ENCODE data around the gene HESX1.

The HESX1 gene

DNA sequence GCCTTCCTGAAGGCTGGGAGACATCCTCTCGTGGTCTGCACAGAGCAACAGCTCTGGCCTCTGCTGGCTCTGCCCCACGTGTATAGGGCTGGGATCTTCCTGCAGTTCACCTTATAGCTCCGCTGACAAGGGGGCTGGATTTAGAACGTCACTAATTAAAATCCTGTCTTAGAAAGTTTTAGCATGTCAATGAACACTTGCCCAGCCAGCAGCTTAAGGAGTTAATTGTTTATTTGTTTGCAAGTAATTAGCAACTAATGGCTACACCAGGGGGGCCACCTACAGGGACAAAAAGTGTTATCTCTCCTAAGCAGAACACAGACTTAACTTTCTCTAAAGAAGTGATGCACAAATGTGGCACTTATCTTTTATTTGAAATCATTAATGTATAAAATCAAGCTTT lies at the start of gene HESX1:
HESX1 (minus strand) TSS at position 84 of the 403 bp plus-strand sequence; CDS start at position 24, 60 bp downstream.
- DNase-seq (ENCODE audit: low read depth): no peak

DNA sequence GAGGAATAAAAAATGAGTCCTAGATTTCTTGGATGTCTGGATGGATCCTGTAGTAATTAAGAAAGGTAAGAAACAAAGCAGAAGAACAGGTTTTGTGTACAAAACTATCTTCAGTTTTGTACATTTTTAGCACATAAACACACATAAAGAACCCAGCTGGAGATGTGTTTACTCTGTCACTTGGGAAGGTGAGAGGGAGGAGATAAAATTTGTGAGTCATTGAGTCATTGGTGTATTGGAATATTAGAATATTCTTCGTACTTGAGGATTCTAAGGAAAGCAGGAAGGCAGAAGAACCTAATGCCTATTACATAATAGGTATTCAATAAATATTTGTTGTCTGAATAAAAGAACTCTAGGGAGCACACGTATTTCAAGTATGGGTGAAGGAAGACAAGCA lies 45.2 kb upstream of the HESX1 start:
- no peak for DNase-seq (ENCODE audit: low read depth)

DNA sequence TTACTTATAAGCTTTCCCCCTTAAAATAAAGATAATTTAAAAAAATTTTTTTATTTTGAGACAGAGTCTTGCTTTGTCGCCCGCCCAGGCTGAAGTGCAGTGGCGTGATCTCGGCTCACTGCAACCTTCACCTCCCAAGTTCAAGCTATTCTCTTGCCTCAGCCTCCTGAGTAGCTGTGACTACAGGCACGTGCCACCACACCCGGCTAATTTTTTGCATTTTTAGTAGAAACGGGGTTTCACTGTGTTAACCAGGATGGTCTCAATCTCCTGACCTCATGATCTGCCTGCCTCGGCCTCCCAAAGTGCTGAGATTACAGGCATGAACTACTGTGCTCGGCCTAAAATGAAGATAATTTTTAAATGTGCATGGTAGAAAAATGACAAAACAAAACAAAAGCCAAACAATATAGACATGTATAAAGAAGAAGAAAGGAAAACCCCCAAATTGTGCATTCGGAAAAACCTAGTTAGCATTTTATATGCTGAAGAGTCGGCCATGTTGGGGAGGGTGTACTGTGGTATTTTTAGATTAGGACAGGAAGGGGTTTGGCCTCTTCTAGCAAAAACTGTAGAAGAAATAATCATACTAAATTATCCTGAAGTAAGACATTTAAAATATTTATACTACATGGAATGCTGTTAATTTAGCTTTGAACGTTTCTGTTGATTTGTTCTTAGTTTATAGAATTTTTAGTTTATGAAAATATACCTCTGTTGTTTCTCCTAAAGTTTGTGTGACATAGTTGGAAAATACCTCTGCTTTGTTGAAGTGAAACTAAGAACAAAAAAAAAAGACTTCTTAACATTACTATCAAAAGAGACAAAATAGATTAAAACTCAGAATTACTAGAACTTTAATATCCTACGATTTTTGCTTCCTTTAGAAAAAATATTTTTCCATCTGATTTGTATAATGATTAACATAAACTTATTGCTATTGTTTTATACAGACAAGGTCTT lies 35.1 kb upstream of the HESX1 start:
- no peak for DNase-seq (ENCODE audit: low read depth)

DNA sequence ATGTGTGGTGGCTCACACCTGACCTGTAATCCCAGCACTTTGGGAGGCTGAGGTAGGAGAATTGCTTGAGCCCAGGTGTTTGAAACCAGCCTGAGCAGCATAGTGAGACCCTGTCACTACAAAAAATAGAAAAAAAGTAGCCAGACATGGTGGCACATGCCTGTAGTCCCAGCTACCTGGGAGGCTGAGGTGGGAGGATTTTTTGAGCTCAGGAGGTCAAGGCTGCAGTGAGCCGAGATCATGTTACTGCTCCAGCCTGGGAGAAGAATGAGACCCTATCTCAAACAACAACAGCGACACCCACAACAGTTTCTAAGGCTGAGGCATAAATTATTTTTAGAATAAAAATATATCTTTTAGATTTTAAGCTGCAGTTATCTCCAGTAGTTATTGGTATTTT lies 34.0 kb upstream of the HESX1 start:
- no peak for DNase-seq (ENCODE audit: low read depth)

DNA sequence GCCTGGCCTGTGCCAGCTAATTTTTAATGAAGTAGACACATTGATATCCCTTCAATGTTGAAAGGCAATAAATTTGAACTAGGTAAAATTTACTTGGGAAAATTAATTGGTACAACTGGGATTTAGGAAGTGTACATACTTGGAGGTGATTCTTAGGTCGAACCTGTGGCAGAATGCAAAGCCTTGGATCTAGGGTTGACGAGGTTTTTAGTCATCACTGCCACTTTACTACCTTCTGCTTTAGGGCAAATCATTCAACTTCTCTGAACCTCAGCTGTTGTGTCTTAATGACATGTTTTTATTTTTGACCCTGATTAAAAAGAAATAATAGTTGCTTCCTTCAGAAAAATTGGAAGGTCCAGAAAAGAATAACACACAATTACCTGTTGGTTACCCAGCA lies 30.2 kb upstream of the HESX1 start:
- no peak for DNase-seq (ENCODE audit: low read depth)

DNA sequence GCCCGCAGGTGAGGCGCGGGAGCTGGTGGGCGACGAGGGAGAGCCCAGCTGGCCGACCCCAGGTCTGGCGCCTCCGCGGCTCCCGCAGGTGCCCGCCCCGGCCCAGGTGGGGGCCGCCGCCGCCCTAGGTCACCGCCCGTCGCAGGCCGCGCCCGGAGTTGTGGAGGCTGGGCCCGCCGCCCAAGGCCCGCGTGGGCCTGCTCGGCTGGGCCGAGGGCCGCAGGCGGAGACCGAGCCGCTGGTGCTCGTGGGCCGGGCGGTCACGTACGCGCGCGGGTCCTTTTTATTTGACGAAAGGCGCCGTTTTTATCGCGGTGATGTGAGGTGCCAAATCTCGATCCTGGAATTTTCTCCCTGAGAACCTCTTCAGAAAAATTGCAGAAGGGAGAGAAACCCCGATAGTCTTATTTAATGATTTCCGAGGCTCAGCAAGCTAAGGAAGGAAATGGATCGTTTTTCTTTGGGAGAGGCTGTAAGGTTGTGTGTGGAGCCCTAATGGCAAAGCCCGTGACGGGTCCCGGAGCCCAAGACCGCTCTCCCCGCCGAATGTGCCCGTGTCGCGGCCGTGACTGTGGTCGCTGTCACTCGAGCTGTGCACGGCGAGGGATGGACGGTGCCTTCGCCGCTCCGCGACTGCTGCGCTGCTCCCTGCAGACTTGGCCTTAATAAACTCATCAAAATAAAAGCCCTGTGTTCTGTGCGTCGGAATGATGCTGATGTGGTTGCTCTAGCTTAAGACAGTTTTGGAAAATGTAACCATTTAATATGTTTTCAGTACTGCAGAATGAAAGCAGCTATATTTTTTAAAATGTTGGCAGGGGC lies 28.4 kb upstream of the HESX1 start:
- peak; percentile 57 for DNase-seq (ENCODE audit: low read depth)

DNA sequence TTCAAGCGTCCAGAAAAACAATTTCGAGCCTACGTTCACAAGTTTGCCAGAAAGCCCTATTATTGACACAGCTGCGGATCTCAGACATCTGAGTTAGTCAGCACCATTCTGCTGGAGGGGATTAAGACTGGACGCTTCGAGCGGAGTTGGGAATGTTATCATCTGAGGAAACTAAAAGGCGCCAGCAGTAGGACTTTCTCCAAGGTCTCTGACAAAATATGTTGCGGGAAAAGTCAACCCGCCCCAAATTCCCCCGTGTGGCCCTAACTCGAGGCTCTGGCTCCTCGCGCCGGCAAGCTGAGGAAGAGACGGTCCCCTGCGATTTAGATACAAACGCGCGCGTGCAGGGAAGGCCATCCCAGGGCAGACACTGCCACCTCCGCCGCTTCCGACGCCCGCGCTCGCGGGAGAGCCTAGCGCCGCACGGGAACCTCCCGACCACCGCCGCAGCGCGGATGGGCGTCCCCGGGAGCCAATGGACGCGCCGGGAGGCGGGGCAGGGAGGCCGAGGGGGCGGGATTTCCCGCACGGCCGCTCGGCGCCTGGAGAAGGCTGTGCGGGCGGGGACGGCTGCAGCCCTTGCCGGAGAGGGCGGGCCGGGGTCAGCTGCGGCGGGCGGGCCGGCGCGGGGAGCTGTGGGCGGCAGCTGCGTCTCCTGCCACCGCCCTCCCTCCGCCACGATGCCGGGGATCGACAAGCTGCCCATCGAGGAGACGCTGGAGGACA lies 27.6 kb upstream of the HESX1 start, which contains the start of gene APPL1:
APPL1 (plus strand) TSS at position 526 of the 726 bp plus-strand sequence; CDS start at position 681, 155 bp downstream.
- DNase-seq (ENCODE audit: low read depth): peak; percentile 78

DNA sequence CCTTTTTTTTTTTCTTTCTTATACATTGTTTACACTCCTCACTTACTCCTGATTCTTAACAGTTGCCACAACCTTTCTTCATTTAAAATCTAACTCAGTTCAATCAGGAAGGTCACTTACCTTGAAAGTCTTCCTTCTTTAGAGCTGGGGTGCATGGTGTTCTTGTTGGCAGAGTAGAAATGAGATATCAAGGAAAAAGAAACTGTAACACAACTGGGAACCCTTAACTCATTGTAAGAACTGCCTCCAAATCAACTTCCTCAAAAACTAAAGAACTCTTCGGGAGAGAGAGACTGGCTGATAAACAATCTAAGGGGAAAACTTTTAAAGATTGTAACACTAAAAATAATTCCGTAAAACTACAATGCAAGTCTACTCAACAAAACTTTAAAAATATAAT lies 26.4 kb upstream of the HESX1 start:
- DNase-seq (ENCODE audit: low read depth): no peak

DNA sequence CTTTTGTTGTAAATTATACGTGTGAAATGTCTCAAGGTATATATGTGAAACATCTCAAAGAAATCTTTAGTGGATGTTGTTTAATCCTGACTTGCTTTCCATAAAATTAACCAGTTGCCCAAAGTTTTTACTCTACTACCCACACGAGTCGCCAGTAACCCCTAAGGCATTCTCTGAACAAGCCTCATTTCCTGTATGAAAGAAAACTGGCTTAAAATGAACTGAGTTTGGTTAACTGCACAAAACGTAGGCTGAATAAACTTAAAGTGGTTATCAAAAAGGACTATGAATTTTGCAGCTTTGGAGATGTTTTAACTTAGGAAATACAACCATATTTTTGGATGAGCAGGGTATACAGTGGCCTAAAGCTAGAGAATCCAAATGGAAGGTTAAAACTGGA lies 25.1 kb upstream of the HESX1 start:
- DNase-seq (ENCODE audit: low read depth): no peak

DNA sequence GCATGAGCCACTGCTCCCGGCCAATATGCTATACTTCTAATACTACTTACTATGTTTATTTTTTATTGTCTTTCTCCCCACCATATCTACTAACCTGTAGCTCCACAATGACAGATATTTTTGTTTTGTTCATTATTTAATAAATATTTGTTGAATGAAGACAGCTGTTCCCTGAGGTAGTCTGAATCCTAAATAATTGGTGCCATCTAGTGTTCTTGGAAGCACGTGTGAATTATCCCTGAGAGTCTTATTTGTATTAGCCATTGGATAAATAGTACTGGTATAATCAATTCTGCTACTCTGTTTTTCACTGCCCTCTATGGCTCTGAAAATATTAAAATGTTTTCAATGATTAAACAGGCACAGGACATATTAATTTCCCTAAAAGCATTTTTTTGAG lies 22.1 kb upstream of the HESX1 start:
- DNase-seq (ENCODE audit: low read depth): no peak

DNA sequence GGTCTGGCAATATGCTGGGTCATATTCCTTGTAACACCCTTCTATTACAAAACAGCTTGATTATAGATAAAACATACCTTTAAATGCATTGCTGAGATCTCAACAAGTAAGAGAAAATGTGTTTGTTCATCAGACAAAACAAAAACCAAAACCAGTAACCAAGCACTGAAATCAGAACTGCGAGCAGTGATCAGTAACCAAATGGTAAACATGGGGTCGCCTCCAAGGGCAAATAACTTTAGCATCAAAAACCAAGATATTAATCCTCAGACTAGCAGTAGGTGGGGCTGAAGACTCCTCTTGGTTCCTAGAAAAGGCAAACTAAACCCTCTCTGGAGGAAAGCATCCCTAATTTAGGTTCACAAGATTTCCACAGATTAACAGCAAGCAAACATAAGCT lies 6.6 kb upstream of the HESX1 start:
- DNase-seq (ENCODE audit: low read depth): no peak

DNA sequence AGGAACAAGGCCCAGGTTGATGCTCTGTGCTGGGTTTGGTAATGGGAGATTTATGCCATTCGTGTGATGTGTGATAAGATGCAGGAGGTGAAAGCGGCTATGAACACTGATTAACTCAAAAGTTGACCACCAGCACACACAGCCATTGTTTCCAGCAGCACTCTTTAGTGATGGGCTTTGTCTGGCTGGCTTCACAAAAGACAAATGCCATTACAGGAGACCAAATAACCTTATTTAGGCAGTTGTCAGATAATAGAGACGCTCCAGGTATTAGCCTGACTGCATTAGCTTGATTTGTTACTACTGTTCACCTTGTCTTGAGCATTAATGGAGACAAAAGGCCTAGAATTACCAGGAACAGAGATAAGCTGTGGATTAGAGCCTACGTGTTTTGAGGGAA lies 5.1 kb downstream of the HESX1 start:
- no peak for DNase-seq (ENCODE audit: low read depth)

DNA sequence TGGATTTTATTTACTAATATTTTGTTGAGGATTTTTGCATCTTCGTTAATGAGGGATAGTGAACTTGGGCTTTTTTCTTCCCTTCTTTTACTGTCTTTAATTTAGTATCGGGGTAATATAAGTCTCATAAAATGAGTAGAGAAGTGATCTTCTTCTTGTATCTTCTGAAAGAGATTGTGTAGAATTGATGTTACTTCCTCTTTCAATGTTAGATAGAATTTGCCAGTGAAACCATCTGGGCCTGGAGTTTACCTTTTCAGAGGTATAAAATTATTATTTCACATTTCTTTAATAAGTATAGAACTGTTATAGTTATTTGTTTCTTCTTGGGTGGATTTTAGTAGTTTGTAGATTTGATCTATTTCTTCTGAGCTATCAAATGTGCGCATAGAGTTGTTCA lies 7.8 kb downstream of the HESX1 start:
- no peak for DNase-seq (ENCODE audit: low read depth)

DNA sequence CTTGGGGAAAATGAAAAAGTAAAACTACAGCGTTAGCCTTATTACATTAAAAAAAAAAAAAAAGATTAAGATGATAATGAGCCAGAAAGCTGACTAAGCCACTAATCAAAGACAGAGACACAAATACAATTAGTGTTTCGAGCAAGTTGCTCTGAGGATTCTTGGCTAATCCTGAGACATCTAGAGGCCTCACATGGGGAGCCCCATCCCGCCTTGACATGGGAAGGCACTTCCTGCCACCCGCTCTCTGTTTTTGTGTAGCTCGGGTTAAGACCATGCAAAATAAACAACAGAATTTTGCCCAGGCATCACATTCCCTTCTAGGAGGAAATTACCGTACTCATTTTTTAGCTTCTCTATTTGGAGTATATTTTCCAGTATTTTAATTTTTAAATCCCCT lies 15.3 kb downstream of the HESX1 start:
- no peak for DNase-seq (ENCODE audit: low read depth)

DNA sequence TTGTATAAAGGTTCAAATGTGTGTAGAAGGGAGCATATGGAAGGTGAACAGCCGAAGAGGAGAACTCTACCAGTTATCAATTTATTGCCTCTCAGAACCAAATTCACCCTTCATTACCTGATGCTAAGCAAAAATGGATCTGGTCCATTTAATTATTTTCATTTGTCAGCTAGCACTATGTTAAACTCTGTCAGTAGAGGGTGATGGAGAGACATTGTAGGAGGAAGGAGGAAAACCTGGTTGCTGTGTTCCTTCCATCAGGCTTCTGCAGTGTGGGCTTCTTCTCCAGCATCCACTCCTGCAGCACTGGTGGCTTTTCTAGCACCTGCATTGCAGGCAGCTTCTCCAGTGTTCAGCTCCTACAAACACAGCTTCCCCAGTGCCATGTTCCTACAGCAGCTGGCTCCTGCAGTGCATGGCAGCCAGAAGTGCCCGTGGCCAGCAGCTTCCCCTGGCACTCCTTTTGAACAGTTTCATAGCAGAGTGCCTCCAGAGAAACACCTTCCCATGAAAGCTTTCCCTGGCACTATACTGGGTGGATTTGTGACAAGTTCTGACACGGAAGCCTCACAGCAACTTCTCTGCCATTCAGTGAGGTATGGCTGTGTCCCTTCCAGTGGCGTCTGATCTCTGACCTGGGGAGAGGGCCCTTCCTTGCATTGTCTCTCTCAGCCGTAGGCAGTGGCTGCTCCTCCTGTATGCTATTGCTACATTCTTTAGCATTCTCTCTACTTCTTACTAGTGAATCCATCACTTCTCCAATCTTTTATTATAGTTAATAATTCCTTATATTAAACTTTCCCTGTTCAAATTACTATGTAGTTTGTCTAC lies 20.0 kb downstream of the HESX1 start:
- DNase-seq (ENCODE audit: low read depth): peak; percentile 35

DNA sequence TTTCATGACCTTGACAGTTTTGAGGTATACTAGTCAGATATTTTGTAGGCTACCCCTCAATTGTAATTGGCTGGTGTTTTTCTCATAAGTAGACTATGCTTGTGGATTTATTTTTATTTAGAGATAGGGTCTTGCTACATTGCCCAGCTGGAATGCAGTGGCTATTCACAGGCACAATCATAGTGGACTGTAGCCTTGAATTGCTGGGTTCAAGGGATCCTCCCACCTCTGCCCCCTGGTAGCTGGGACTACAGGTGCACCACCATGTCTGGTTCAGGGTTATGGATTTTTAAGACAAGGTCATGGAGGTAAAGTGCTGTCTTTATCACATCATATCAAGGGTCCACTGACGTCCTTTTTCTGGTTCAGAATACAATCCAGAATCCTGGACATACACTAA lies 23.7 kb downstream of the HESX1 start:
- DNase-seq (ENCODE audit: low read depth): no peak

DNA sequence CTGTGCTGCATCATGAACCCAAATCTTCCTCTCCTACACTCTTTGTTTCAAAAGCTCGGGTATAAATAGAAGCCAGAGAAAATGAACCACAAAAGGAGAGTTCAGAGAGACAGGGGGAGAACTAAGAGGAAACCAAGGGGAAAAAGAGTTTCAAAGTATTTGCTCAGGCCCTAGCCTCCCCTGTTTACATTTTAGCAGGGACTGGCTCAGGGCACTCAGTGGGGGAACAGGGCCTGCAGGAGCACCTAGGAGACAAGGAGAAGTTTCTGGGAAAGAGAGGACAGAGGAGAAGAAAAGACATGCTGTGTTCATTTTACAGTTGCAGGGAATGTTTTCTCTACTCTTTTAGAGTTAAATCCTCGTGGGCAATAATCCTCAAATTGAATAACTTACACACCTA lies 26.1 kb downstream of the HESX1 start:
- DNase-seq (ENCODE audit: low read depth): no peak

DNA sequence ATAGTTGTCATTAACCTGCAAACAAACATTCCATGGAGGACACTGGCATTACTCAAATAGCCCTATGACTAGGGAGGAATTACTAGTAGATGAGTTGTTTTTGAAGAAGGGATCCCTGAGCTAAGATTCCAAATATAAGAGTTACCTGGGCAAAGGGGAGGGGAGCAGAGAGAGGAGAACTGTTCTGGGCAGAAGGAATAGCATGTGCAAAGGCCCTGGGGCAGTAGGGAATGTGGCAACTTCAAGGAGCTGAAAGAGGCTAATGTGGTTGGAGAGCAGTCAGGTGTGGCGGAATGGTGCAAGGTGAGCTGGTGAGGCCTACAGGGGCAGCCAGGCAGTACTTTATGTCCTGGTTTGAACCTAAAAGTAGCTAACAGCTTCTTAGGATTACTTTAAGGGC lies 28.8 kb downstream of the HESX1 start:
- DNase-seq (ENCODE audit: low read depth): no peak

DNA sequence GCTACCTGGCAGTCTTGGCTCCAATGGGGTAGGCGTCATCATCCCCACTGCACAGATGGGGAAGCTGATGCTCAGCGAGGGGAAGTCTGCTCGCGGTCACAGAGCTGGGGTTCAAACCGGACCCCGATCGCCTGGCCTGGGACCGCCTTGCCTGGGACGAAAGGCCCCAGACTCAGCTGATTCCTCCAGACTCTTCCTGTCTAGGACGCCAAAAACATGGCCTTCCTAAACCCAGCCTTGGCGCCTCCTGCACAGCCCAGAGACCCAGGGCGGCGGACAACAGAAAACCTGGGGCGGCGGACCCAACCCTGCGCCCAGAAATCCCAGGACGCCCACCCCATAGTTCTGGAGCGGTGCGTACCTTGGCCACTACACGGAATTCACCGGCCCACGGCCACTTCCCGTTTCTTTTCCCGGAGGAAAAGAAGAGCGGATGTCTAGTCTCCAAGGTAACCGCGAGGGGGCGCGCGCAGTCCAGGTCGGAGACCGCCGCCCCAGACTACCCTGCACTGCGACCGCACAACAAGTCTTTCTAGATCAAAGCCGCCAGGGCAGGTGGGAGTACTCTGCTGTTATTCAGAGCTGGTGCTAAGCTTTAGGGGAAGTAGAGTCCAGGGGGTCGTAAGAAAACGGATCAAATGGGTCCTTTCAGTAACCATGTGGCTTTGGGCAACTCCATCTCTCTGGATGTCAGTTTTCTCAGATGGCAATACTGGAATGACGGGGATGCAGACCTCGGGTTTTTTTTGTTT lies 29.7 kb downstream of the HESX1 start:
- peak; percentile 46 for DNase-seq (ENCODE audit: low read depth)

DNA sequence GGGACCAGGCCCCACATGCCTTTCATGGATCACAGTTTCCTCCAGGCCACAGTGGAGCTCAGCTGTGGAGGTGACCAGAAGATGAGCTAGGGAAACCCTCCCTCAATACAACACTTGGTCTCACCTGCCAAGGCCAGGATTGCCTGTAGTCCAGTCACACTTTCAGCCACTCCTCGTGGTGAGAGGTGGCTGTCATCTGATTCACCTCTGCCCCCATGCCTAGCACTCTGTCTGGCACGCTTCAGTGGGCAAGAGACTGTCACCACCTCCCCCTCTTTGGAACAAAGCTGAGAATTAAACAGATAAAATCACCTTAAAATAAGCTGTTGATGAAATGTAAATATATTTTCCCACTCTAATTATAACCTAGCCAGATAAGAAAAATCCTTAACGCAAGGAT lies 30.7 kb downstream of the HESX1 start:
- no peak for DNase-seq (ENCODE audit: low read depth)

DNA sequence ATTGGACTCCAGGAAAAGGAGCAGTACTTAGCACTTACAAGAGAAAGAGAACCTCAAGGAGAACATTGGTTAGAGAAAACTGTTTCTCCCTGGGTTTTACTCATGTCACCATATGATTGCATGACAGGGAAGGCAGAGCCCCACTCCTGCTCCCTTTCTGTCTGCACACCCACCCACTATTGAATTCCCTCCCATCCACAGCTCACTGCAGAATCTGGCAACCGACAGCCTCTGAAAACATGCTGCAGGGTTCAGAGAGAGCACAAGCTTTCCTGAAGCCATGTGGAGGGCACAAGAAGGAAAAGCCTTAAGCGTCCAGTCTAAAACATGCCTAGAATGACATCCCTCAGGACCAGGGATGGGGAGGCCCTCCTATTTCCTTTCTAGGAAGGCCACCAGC lies 31.6 kb downstream of the HESX1 start:
- no peak for DNase-seq (ENCODE audit: low read depth)
